Trophoblast cell (in vitro differentiated cells and primary cell): ENCODE data around the gene ESR2.

Source experiments
- DNase-seq, 2 donors: peaks; one replicate each; pipeline ENCODE4 v3.0.0-alpha.2; 2016
- H2AFZ ChIP-seq: 2 replicates; pipeline ENCODE4 v1.6.1; 2013; ENCODE audit warnings: low read length, moderate library complexity, mild to moderate bottlenecking; ENCODE audit not compliant: insufficient read depth, poor library complexity
- H2AK5ac ChIP-seq: 2 replicates; pipeline ENCODE4 v1.6.1; 2013; ENCODE audit warnings: mild to moderate bottlenecking, low read length
- H2BK120ac ChIP-seq: 2 replicates; pipeline ENCODE4 v1.6.1; 2013; ENCODE audit warnings: low read length, mild to moderate bottlenecking, moderate library complexity; ENCODE audit not compliant: insufficient read depth, poor library complexity
- H2BK12ac ChIP-seq: 2 replicates; pipeline ENCODE4 v1.6.1; 2013; ENCODE audit warnings: mild to moderate bottlenecking, low read length, moderate library complexity
- H2BK5ac ChIP-seq: 2 replicates; pipeline ENCODE4 v1.6.1; 2013; ENCODE audit warnings: low read length, low read depth, moderate library complexity, mild to moderate bottlenecking; ENCODE audit not compliant: poor library complexity
- H3K14ac ChIP-seq: 2 replicates; pipeline ENCODE4 v1.6.1; 2013; ENCODE audit warnings: mild to moderate bottlenecking, low read length
- H3K18ac ChIP-seq: 2 replicates; pipeline ENCODE4 v1.6.1; 2013; ENCODE audit warnings: mild to moderate bottlenecking, low read length
- H3K23ac ChIP-seq: 2 replicates; pipeline ENCODE4 v1.6.1; 2013; ENCODE audit warnings: low read length
- H3K27ac ChIP-seq: 2 replicates; pipeline ENCODE4 v1.5.1; 2013; ENCODE audit warnings: low read depth, mild to moderate bottlenecking, inconsistent platforms, low read length, moderate library complexity
- H3K27me3 ChIP-seq: 2 replicates; pipeline ENCODE4 v1.6.1; 2013; ENCODE audit warnings: inconsistent platforms, mild to moderate bottlenecking, low read length, moderate library complexity; ENCODE audit not compliant: insufficient read depth
- H3K36me3 ChIP-seq, 2 experiments: 1 replicate in 1 of 2; 2 replicates in 1 of 2; pipeline ENCODE4 v1.6.1; 2013; ENCODE audit warnings: low read length in 2 of 2, mild to moderate bottlenecking in 2 of 2, moderate library complexity in 1 of 2; ENCODE audit not compliant: insufficient read depth in 2 of 2, control insufficient read depth in 1 of 2
- H3K4ac ChIP-seq: 2 replicates; pipeline ENCODE4 v1.6.1; 2013; ENCODE audit warnings: low read depth, mild to moderate bottlenecking, low read length, moderate library complexity
- H3K4me1 ChIP-seq, 2 experiments: 1 replicate in 1 of 2; 2 replicates in 1 of 2; pipeline ENCODE4 v1.6.1; 2013; ENCODE audit warnings: low read length in 2 of 2, mild to moderate bottlenecking in 2 of 2, moderate library complexity in 1 of 2; ENCODE audit not compliant: insufficient read depth in 2 of 2, control insufficient read depth in 1 of 2
- H3K4me2 ChIP-seq: 2 replicates; pipeline ENCODE4 v1.6.1; 2013; ENCODE audit warnings: inconsistent platforms, mild to moderate bottlenecking, low read length, moderate library complexity
- H3K4me3 ChIP-seq: 2 replicates; pipeline ENCODE4 v1.5.1; 2013; ENCODE audit warnings: mild to moderate bottlenecking, low read depth, low read length, inconsistent platforms
- H3K79me1 ChIP-seq: one replicate; pipeline ENCODE4 v1.6.1; 2013; ENCODE audit warnings: low read length
- H3K79me2 ChIP-seq: 2 replicates; pipeline ENCODE4 v1.6.1; 2013; ENCODE audit warnings: low read length, mild to moderate bottlenecking; ENCODE audit not compliant: control insufficient read depth, insufficient read depth, poor library complexity
- H3K9ac ChIP-seq: 2 replicates; pipeline ENCODE4 v1.6.1; 2013; ENCODE audit warnings: mild to moderate bottlenecking, low read length
- H3K9me3 ChIP-seq: 2 replicates; pipeline ENCODE4 v1.6.1; 2013; ENCODE audit warnings: low read depth, mild to moderate bottlenecking, control low read depth, inconsistent platforms, low read length; ENCODE audit not compliant: insufficient read depth
- H4K12ac ChIP-seq: 2 replicates; pipeline ENCODE4 v1.6.1; 2013; ENCODE audit warnings: low read depth, mild to moderate bottlenecking, low read length, moderate library complexity
- H4K8ac ChIP-seq: 2 replicates; pipeline ENCODE4 v1.6.1; 2013; ENCODE audit warnings: low read depth, mild to moderate bottlenecking, low read length, moderate library complexity
- H4K91ac ChIP-seq: one replicate; pipeline ENCODE4 v1.6.1; 2013; ENCODE audit warnings: low read depth, mild to moderate bottlenecking, low read length, moderate library complexity
- WGBS: extraction: QIAGEN DNeasy Blood & Tissue Kit; methylation state at CpG from one replicate; pipeline ENCODE4 v1.1.7; 2013; ENCODE audit warnings: missing lambda C conversion rate; ENCODE audit not compliant: insufficient read length, insufficient coverage; ENCODE audit errors: extremely low coverage; 5-methylcytosine and 5-hydroxymethylcytosine counted together

The ESR2 gene

GRCh38 chr14:64069634-64070359 is 224.4 kb downstream of the ESR2 start:
- no peak overlapping the region for H3K23ac ChIP-seq
- no peak overlapping the region for H2AK5ac ChIP-seq
- H3K27ac ChIP-seq, result no peak overlapping the region
- H3K79me1 ChIP-seq, result no peaks in the 10 kb centered on the region
- no peak overlapping the region for H2BK5ac ChIP-seq
- H3K4me2 ChIP-seq, result no peak overlapping the region
- no peak overlapping the region for H3K14ac ChIP-seq
- peaks cover 0 to 2% of the 10 kb centered on the region in 2 experiments for H3K4me1 ChIP-seq
- H3K9ac ChIP-seq, result no peak overlapping the region
- no CpG with 5 or more reads among the region's 5 CpGs for WGBS
- no peak overlapping the region for H4K91ac ChIP-seq
- H3K9me3 ChIP-seq, result peaks cover 2% of the 10 kb centered on the region
- DNase-seq, result peak in 1 of 2 donors; percentile 60
- no peak overlapping the region for H2BK120ac ChIP-seq
- H3K27me3 ChIP-seq, result no peaks in the 10 kb centered on the region
- no peak overlapping the region for H3K4me3 ChIP-seq
- peaks cover 6 to 7% of the 10 kb centered on the region in 2 experiments for H3K36me3 ChIP-seq
- H3K4ac ChIP-seq, result no peak overlapping the region
- H4K8ac ChIP-seq, result no peak overlapping the region
- H3K18ac ChIP-seq, result no peak overlapping the region
- H3K79me2 ChIP-seq, result no peaks in the 10 kb centered on the region
- no peak overlapping the region for H2BK12ac ChIP-seq
- H2AFZ ChIP-seq, result no peak overlapping the region
- H4K12ac ChIP-seq, result no peak overlapping the region

- Histone ChIP-seq H3K27me3 (no peaks in the 10 kb centered on the region), H3K36me3 (peaks cover 0 to 1% of the 10 kb centered on the region in 2 experiments), H3K79me1 (peaks cover 3% of the 10 kb centered on the region), H4K12ac (no peak overlapping the region), H2AK5ac (no peak overlapping the region), H4K8ac (no peak overlapping the region), H2BK12ac (no peak overlapping the region), H4K91ac (no peak overlapping the region), H3K14ac (no peak overlapping the region), H3K9me3 (no peaks in the 10 kb centered on the region), H3K4me1 (peaks cover 9 to 10% of the 10 kb centered on the region in 2 experiments), H3K27ac (no peak overlapping the region), H3K4ac (no peak overlapping the region), H2AFZ (no peak overlapping the region), H2BK5ac (no peak overlapping the region), H3K23ac (no peak overlapping the region), H2BK120ac (no peak overlapping the region), H3K18ac (no peak overlapping the region), H3K9ac (no peak overlapping the region), H3K4me2 (no peak overlapping the region), H3K79me2 (no peaks in the 10 kb centered on the region), H3K4me3 (no peak overlapping the region)
- no CpG with 5 or more reads among the region's 2 CpGs for WGBS
- no peak for DNase-seq
Measured at GRCh38 chr14:64064447-64064846, 229.7 kb downstream of the ESR2 start.

- WGBS, result no CpG with 5 or more reads among the region's 7 CpGs
- H3K4me2 ChIP-seq, result no peak overlapping the region
- no peaks in the 10 kb centered on the region for H3K79me2 ChIP-seq
- H4K8ac ChIP-seq, result no peak overlapping the region
- no peak overlapping the region for H3K4ac ChIP-seq
- peaks cover 7 to 10% of the 10 kb centered on the region in 2 experiments for H3K4me1 ChIP-seq
- no peak overlapping the region for H3K4me3 ChIP-seq
- H3K14ac ChIP-seq, result no peak overlapping the region
- H3K18ac ChIP-seq, result no peak overlapping the region
- H3K27ac ChIP-seq, result no peak overlapping the region
- no peak overlapping the region for H2BK12ac ChIP-seq
- H2AK5ac ChIP-seq, result no peak overlapping the region
- H3K27me3 ChIP-seq, result no peaks in the 10 kb centered on the region
- no peak for DNase-seq
- peaks cover 3% of the 10 kb centered on the region for H3K79me1 ChIP-seq
- no peaks in the 10 kb centered on the region for H3K9me3 ChIP-seq
- H3K23ac ChIP-seq, result no peak overlapping the region
- no peak overlapping the region for H4K12ac ChIP-seq
- H2AFZ ChIP-seq, result no peak overlapping the region
- H2BK5ac ChIP-seq, result no peak overlapping the region
- peaks cover 0 to 1% of the 10 kb centered on the region in 2 experiments for H3K36me3 ChIP-seq
- H4K91ac ChIP-seq, result no peak overlapping the region
- no peak overlapping the region for H3K9ac ChIP-seq
- no peak overlapping the region for H2BK120ac ChIP-seq
Measured at GRCh38 chr14:64062381-64063115, 231.6 kb downstream of the ESR2 start.

GRCh38 chr14:64061706-64062105 is 232.5 kb downstream of the ESR2 start:
- H3K4me2 ChIP-seq, result no peak overlapping the region
- H3K9me3 ChIP-seq, result no peaks in the 10 kb centered on the region
- peaks cover 0 to 1% of the 10 kb centered on the region in 2 experiments for H3K36me3 ChIP-seq
- H3K79me1 ChIP-seq, result peaks cover 3% of the 10 kb centered on the region
- H3K18ac ChIP-seq, result no peak overlapping the region
- peaks cover 7 to 10% of the 10 kb centered on the region in 2 experiments for H3K4me1 ChIP-seq
- H4K12ac ChIP-seq, result no peak overlapping the region
- H3K4ac ChIP-seq, result no peak overlapping the region
- H2BK120ac ChIP-seq, result no peak overlapping the region
- no CpG with 5 or more reads among the region's 1 CpG for WGBS
- peak in 1 of 2 donors; percentile 53 for DNase-seq
- H4K91ac ChIP-seq, result no peak overlapping the region
- H2AK5ac ChIP-seq, result no peak overlapping the region
- no peaks in the 10 kb centered on the region for H3K27me3 ChIP-seq
- no peak overlapping the region for H2AFZ ChIP-seq
- no peak overlapping the region for H3K14ac ChIP-seq
- no peak overlapping the region for H3K9ac ChIP-seq
- H3K23ac ChIP-seq, result no peak overlapping the region
- H4K8ac ChIP-seq, result no peak overlapping the region
- H3K79me2 ChIP-seq, result no peaks in the 10 kb centered on the region
- H2BK12ac ChIP-seq, result no peak overlapping the region
- H2BK5ac ChIP-seq, result no peak overlapping the region
- no peak overlapping the region for H3K4me3 ChIP-seq
- no peak overlapping the region for H3K27ac ChIP-seq
